GM19035 (cell line): ENCODE results near the gene OR11H6.
"Not testable (repeated sequence)": the region's sequence is repeated elsewhere in the genome, so short reads cannot be mapped to it uniquely, and the experiment has no call there.

Experiments used
- ATAC-seq: cut with Tn5 transposase; IDR thresholded peaks from one replicate; pipeline ENCODE4 v1.9.1; 2021; ENCODE audit not compliant: unreplicated experiment

The OR11H6 gene

GRCh38 chr14:20262642-20263128, 39.2 kb downstream of the OR11H6 start:
- no peak for ATAC-seq

GRCh38 chr14:20264361-20264760, 40.9 kb downstream of the OR11H6 start:
- ATAC-seq, result not testable (repeated sequence)

DNA sequence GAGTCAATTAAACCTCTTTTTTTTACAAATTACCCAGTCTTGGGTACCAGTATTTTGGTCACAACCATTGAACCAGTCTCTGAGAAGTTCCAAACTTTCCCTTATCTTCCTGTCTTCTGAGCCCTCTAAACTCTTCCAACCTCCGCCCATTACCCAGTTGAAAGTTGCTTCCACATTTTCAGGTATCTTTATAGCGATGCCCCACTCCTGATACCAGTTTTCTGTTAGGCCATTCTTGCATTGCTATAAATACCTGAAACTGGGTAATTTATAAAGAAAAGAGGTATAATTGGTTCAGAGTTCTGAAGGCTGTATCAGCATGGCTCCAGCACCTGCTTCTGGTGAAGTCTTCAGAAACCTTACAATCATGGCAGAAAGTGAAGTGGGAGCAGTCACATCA, 50.6 kb downstream of the OR11H6 start:
- ATAC-seq, result no peak
